ENCODE results near the gene TIMM23B. TPM values are rescaled to one million over a fixed set of nuclear protein-coding genes. Genes with fewer than 3 reads are reported as not detected.
A peak's percentile ranks its signal among the peaks of the same experiment; 100 is the strongest.
"Not testable (repeated sequence)": the region's sequence is repeated elsewhere in the genome, so short reads cannot be mapped to it uniquely, and the experiment has no call there.

The TIMM23B gene, protein sequence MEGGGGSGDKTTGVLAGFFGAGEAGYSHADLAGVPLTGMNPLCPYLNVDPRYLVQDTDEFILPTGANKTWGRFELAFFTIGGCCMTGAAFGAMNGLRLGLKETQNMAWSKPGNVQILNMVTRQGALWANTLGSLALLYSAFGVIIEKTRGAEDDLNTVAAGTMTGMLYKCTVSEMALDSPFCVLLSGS
- total RNA-seq, result 10 to 100 TPM; 18.2 to 34.0 (median 29.2) TPM
- polyA plus RNA-seq, result 10 to 100 TPM; 11.8 to 12.7 TPM
- 3.4 reads per million, percentile 18 among the genes with 10 or more reads in this experiment for total RNA-seq

DNA sequence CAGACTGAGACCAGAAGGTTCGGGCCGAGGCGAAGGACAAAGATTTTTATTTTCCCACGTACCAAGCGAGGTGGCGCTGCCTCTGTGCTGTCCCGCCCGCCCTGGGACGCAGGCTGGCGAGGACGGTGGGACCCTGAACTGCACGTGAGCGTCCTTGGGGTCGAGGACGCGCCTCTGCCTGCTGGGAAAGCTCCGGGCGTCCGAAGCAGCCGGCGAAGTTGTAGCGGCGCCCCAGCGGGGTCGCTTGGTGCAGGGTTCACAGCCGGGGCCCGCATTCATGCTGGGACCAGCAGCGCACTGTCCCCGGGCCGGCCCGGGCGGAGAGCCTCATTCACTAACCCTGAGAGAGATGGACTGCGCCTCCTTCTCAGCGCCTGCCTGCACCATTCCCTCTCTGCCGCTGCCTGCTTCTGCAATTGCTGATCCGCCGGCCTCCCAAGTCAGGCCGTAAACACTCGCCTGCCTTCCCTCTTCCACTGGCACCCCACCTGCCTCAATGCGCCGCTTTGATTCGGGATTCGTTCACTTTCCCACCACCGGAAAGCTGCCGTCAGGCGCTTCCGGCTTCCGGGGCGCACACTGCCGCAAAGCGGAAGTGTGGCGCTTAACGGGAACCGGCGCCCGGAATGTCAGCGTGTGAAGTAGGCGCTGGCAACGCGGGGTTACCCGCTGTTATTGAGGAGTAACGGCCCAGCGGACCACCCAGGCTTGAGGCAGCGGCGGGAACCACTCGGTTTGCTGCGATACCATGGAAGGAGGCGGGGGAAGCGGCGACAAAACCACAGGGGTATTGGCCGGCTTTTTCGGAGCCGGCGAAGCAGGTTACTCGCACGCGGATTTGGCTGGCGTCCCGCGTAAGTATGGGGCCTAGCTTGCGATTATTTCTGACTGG, at the start of gene TIMM23B, which contains the start of gene PARG:
TSS of gene TIMM23B (plus strand) at position 607 of the 892 bp plus-strand sequence. CDS start at position 749, 142 bp downstream.
TSS of gene PARG (minus strand) at position 581 of the 892 bp plus-strand sequence. CDS start at position 279, 302 bp downstream.
- Histone ChIP-seq H3K4me3 (ENCODE audit: low read length) (peak within 1 kb of the TSS; percentile 94), H3K27ac (ENCODE audit: low read depth, low read length) (peak within 1 kb of the TSS; percentile 79)
- H3K27me3 ChIP-seq (ENCODE audit: control insufficient read depth in 2 of 2, insufficient read depth in 2 of 2, low read length in 2 of 2); H3K9me3 Mint-ChIP-seq; H3K4me1 ChIP-seq (ENCODE audit: control insufficient read depth in 2 of 2, insufficient read depth in 2 of 2, low read length in 2 of 2); CTCF ChIA-PET; H3K36me3 ChIP-seq (ENCODE audit: control insufficient read depth in 2 of 3, insufficient read depth in 3 of 3, low read length in 3 of 3); H3K27me3 Mint-ChIP-seq; POLR2A ChIA-PET; H3K36me3 Mint-ChIP-seq; H3K9me3 ChIP-seq (ENCODE audit: control insufficient read depth in 2 of 3, low read length in 3 of 3): not testable (repeated sequence)
- H3K27ac Mint-ChIP-seq, result peak within 1 kb of the TSS; percentile 90 to 98 (median 94)
- DNase-seq (peak; percentile 73 to 87 (median 85)), ATAC-seq (peak; percentile 96)
- peak within 1 kb of the TSS; percentile 99 to 100 (median 99) for H3K4me3 Mint-ChIP-seq
- intact Hi-C loops (cut with micrococcal nuclease), result loop anchor here in 1 of 2 donors (1.0 to 5.0 kb wide), 2 partner anchors 403 to 681 kb away; partner anchors contain the start of gene SGMS1
- peaks cover 12 to 58% (median 49%) of the 10 kb centered on the region in 7 donors for H3K4me1 Mint-ChIP-seq

DNA sequence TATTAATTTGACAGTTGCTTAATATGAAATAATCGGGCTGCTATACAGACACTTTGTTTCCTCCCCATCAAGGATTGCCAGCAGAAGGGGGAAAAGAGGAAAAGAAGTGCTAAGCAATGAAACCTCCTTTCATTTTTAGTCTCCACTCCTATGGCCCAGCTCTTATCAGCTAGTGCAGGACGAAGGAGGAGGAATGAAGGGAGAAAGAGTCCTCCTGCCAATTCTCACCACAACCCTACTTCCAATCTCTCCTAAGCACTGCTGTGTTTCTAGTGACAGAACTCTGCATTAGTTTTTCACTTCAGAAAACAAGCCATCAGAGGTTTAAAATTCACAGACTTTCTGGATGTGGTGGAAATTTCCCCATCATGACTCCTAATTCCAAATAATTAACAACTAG, 41.9 kb upstream of the TIMM23B start:
- not testable (repeated sequence) for ATAC-seq

DNA sequence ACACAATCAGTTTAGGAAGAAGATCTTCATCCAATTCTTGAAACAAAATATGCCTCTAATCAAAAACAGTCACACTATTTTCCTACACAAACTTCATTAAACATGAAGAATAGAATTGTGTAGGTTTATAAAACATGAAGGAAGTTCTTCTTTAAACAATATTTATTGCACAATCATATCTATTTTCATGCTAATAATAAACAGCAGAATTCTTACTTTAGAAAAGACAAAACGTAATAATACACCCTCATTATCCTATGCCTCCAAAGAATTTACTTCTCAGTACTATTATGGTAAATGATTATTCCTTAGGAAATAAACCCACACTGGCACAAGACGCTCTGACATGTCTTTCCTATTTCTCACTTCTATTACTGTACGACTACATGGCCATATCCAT, 41.4 kb upstream of the TIMM23B start:
- H3K9me3 Mint-ChIP-seq; H3K27me3 ChIP-seq (ENCODE audit: control insufficient read depth in 2 of 2, insufficient read depth in 2 of 2, low read length in 2 of 2); CTCF ChIA-PET; H3K4me1 ChIP-seq (ENCODE audit: control insufficient read depth in 2 of 2, insufficient read depth in 2 of 2, low read length in 2 of 2); ATAC-seq; intact Hi-C loops (cut with micrococcal nuclease); H3K27me3 Mint-ChIP-seq; H3K36me3 ChIP-seq (ENCODE audit: control insufficient read depth in 2 of 3, insufficient read depth in 3 of 3, low read length in 3 of 3); POLR2A ChIA-PET; DNase-seq; H3K4me3 ChIP-seq (ENCODE audit: low read length); H3K4me3 Mint-ChIP-seq; H3K9me3 ChIP-seq (ENCODE audit: control insufficient read depth in 2 of 3, low read length in 3 of 3); H3K4me1 Mint-ChIP-seq; H3K27ac Mint-ChIP-seq; H3K27ac ChIP-seq (ENCODE audit: low read depth, low read length): not testable (repeated sequence)
- H3K36me3 Mint-ChIP-seq, result peaks cover 6 to 34% (median 18%) of the 10 kb centered on the region in 5 donors

More for the DNA sequence above, 41.9 kb upstream of the TIMM23B start:
- H3K27me3 ChIP-seq (ENCODE audit: control insufficient read depth in 2 of 2, insufficient read depth in 2 of 2, low read length in 2 of 2); CTCF ChIA-PET; H3K4me3 ChIP-seq (ENCODE audit: low read length); DNase-seq; H3K27ac Mint-ChIP-seq; intact Hi-C loops (cut with micrococcal nuclease); H3K9me3 ChIP-seq (ENCODE audit: control insufficient read depth in 2 of 3, low read length in 3 of 3); H3K36me3 ChIP-seq (ENCODE audit: control insufficient read depth in 2 of 3, insufficient read depth in 3 of 3, low read length in 3 of 3); H3K27ac ChIP-seq (ENCODE audit: low read depth, low read length); POLR2A ChIA-PET; H3K4me3 Mint-ChIP-seq; H3K9me3 Mint-ChIP-seq; H3K4me1 ChIP-seq (ENCODE audit: control insufficient read depth in 2 of 2, insufficient read depth in 2 of 2, low read length in 2 of 2); H3K27me3 Mint-ChIP-seq; H3K4me1 Mint-ChIP-seq: not testable (repeated sequence)
- H3K36me3 Mint-ChIP-seq, result peaks cover 6 to 34% (median 18%) of the 10 kb centered on the region in 5 donors

DNA sequence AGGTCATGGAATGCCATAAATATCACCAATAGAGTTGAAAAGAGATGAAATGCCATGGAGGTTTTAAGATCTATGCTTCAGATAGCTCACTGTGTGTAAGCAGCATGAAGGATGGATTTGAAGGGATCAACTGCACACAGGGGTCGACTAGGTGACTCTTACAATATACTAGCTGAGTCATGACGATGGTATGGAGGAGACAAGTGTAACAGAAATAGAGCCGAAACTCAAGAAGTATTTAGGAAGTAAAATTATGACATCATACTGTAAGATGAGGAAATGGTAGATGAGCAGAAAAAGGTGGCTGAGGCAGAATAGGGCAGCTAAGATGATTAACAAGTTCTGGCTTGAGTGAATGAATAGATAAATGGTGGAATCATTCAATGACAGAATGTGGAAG, 38.0 kb upstream of the TIMM23B start:
- DNase-seq; H3K9me3 ChIP-seq (ENCODE audit: control insufficient read depth in 2 of 3, low read length in 3 of 3); H3K9me3 Mint-ChIP-seq; H3K27ac ChIP-seq (ENCODE audit: low read depth, low read length); H3K4me1 ChIP-seq (ENCODE audit: control insufficient read depth in 2 of 2, insufficient read depth in 2 of 2, low read length in 2 of 2); ATAC-seq; H3K4me3 ChIP-seq (ENCODE audit: low read length); POLR2A ChIA-PET; H3K36me3 ChIP-seq (ENCODE audit: control insufficient read depth in 2 of 3, insufficient read depth in 3 of 3, low read length in 3 of 3); H3K4me3 Mint-ChIP-seq; H3K27me3 Mint-ChIP-seq; H3K27me3 ChIP-seq (ENCODE audit: control insufficient read depth in 2 of 2, insufficient read depth in 2 of 2, low read length in 2 of 2); intact Hi-C loops (cut with micrococcal nuclease); CTCF ChIA-PET; H3K4me1 Mint-ChIP-seq: not testable (repeated sequence)
- Mint-ChIP-seq H3K36me3 (peaks cover 6 to 32% (median 14%) of the 10 kb centered on the region in 5 donors), H3K27ac (peak overlapping the region in 1 of 9 donors; percentile 73)

DNA sequence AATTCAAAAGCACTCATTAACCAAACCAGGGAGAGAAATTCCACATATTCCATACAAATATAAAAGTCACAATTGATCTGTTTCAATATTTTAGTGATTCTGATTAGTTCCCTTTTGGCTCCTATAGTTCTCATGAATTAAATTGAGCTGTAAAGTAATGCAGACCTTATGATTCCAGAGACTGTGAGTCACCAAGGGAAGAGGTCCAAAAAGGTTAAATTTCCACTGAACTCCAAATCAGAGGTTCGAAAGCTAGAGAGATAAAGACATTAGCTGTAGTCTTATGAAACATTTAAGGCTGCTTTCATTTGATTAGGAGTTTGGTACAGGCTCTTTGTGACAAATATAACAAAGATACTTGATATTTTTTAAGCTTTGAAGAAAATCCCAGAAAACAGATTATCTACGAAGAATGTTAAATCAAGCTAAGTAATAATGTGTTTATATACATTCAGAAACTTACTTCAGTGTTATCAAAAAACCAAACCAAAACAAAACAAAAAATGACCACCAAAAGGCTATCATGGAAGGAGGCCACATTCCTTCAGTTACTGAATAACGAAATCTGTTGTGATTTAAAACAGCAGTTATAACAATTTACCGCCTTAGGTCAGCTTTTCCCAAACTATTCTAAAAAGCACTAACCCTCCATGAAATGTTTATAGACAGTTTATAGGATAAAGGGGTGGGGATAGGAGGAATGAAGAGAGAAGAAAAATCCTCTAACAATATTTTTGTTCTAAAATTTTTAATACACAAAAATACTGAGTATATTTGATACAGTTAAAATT, 33.4 kb upstream of the TIMM23B start:
- H3K4me3 Mint-ChIP-seq; H3K27me3 ChIP-seq (ENCODE audit: control insufficient read depth in 2 of 2, insufficient read depth in 2 of 2, low read length in 2 of 2); CTCF ChIA-PET; H3K27me3 Mint-ChIP-seq; H3K9me3 ChIP-seq (ENCODE audit: control insufficient read depth in 2 of 3, low read length in 3 of 3); H3K4me1 Mint-ChIP-seq; POLR2A ChIA-PET; ATAC-seq; H3K9me3 Mint-ChIP-seq; DNase-seq; H3K4me1 ChIP-seq (ENCODE audit: control insufficient read depth in 2 of 2, insufficient read depth in 2 of 2, low read length in 2 of 2); H3K4me3 ChIP-seq (ENCODE audit: low read length); H3K36me3 ChIP-seq (ENCODE audit: control insufficient read depth in 2 of 3, insufficient read depth in 3 of 3, low read length in 3 of 3); intact Hi-C loops (cut with micrococcal nuclease); H3K27ac ChIP-seq (ENCODE audit: low read depth, low read length); H3K27ac Mint-ChIP-seq: not testable (repeated sequence)
- H3K36me3 Mint-ChIP-seq, result peaks cover 6 to 18% (median 11%) of the 10 kb centered on the region in 5 donors

DNA sequence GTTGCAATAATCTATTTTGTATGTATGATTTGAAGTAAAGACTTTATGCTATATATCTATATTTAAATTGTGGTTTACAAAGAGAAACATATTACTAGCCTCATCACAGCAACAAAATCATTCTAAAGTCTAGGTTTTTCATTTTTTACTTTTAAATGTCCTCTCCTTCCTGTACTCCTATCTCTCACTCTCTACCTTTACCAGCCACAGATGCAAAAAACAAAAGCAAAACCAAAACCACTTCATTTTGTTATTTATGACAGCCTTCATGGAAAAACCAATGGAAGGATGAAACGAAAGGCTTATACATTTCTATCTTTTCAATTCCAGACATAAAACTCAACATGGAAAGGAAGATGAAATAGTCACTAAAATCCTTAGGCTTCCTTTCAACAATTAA, 31.6 kb upstream of the TIMM23B start:
- H3K4me3 ChIP-seq (ENCODE audit: low read length); H3K27me3 ChIP-seq (ENCODE audit: control insufficient read depth in 2 of 2, insufficient read depth in 2 of 2, low read length in 2 of 2); ATAC-seq; intact Hi-C loops (cut with micrococcal nuclease); H3K9me3 Mint-ChIP-seq; H3K9me3 ChIP-seq (ENCODE audit: control insufficient read depth in 2 of 3, low read length in 3 of 3); H3K4me1 ChIP-seq (ENCODE audit: control insufficient read depth in 2 of 2, insufficient read depth in 2 of 2, low read length in 2 of 2); H3K27ac ChIP-seq (ENCODE audit: low read depth, low read length); H3K27ac Mint-ChIP-seq; POLR2A ChIA-PET; H3K4me1 Mint-ChIP-seq; H3K36me3 ChIP-seq (ENCODE audit: control insufficient read depth in 2 of 3, insufficient read depth in 3 of 3, low read length in 3 of 3); DNase-seq; H3K27me3 Mint-ChIP-seq; CTCF ChIA-PET; H3K4me3 Mint-ChIP-seq: not testable (repeated sequence)
- peaks cover 0 to 18% (median 5%) of the 10 kb centered on the region in 5 donors for H3K36me3 Mint-ChIP-seq

Data from naive thymus-derived CD4-positive, alpha-beta T cell (primary cell).